GM06990 (cell line): ENCODE data around the gene FHIT.

Experiments
- DNase-seq: peaks from one replicate; pipeline ENCODE4 v3.0.0-alpha.2; 2011; ENCODE audit not compliant: insufficient read length; ENCODE audit errors: extremely low read depth
- H3K27me3 ChIP-seq: replicated peaks from 2 replicates; pipeline ENCODE4 v1.6.0; 2011; ENCODE audit warnings: low read length; ENCODE audit not compliant: control insufficient read depth, insufficient read depth
- H3K36me3 ChIP-seq: 2 replicates; pipeline ENCODE4 v1.5.1; 2011; ENCODE audit warnings: low read length; ENCODE audit not compliant: control insufficient read depth, insufficient read depth
- H3K4me3 ChIP-seq: replicated peaks from 2 replicates; pipeline ENCODE4 v1.5.1; 2011; ENCODE audit warnings: low read depth, mild to moderate bottlenecking, control low read depth, low read length
- TF ChIP-seq, protein P1 (sequence below): IDR thresholded peaks from 2 replicates; pipeline ENCODE4 v1.5.1; 2011; ENCODE audit warnings: low read length, control low read depth, mild to moderate bottlenecking, inconsistent platforms; ENCODE audit not compliant: insufficient read depth, poor library complexity, severe bottlenecking

Gene FHIT

GRCh38 chr3:59783468-59783988 lies 1467.7 kb downstream of the FHIT start:
- Histone ChIP-seq H3K27me3 (no peaks in the 10 kb centered on the region), H3K36me3 (no peaks in the 10 kb centered on the region)
- DNase-seq: peak; percentile 39

DNA sequence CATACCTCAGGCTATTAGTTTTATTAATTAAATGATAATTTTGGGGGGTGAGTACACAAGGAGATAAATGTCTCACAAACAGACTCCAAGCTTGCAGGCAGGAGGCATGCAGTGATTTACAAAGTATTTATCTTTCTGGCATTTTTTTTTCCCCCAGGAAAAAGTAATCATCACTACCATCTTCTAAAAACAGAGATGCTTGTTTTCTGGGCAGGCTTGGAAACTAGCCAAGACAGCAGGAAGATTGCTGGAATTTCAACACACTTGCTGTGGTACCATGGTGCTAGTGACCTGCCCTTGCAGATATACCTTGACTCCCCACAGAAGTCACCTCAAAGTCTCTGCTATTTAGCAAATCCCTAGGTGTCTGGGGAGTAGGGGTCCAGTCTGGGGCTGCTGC lies 1468.6 kb downstream of the FHIT start:
- Histone ChIP-seq H3K4me3 (no peak overlapping the region), H3K36me3 (no peaks in the 10 kb centered on the region), H3K27me3 (no peaks in the 10 kb centered on the region)
- DNase-seq: no peak
- TF ChIP-seq, protein P1, sequence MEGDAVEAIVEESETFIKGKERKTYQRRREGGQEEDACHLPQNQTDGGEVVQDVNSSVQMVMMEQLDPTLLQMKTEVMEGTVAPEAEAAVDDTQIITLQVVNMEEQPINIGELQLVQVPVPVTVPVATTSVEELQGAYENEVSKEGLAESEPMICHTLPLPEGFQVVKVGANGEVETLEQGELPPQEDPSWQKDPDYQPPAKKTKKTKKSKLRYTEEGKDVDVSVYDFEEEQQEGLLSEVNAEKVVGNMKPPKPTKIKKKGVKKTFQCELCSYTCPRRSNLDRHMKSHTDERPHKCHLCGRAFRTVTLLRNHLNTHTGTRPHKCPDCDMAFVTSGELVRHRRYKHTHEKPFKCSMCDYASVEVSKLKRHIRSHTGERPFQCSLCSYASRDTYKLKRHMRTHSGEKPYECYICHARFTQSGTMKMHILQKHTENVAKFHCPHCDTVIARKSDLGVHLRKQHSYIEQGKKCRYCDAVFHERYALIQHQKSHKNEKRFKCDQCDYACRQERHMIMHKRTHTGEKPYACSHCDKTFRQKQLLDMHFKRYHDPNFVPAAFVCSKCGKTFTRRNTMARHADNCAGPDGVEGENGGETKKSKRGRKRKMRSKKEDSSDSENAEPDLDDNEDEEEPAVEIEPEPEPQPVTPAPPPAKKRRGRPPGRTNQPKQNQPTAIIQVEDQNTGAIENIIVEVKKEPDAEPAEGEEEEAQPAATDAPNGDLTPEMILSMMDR: no peak

More at GRCh38 chr3:59783468-59783988, 1467.7 kb downstream of the FHIT start:
- TF ChIP-seq, protein P1: no peak
- no peak overlapping the region for H3K4me3 ChIP-seq

DNA sequence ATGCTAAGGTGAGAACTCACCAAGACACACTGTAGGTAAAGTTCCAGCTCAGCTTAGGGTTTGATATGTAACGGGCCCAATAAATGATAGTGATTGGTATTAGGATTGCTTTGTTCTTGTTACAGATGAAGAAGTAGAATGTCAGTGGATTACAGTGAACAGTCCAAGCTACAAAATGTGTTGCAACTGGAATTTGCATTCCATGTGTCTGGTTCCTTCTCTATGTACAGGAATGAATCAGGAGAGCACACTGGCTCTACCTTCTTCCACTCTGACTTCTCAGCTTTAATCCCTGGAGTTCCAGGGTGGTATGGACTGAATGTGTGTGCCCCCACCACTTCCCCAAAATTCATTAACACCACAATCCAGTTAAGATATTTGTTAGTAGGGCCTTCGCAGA lies 1471.0 kb downstream of the FHIT start:
- H3K27me3 ChIP-seq: no peaks in the 10 kb centered on the region
- no peak for DNase-seq
- H3K4me3 ChIP-seq: no peak overlapping the region
- TF ChIP-seq, protein P1: no peak
- no peaks in the 10 kb centered on the region for H3K36me3 ChIP-seq

- TF ChIP-seq, protein P1: no peak
- Histone ChIP-seq H3K27me3 (no peaks in the 10 kb centered on the region), H3K4me3 (no peak overlapping the region), H3K36me3 (no peaks in the 10 kb centered on the region)
- no peak for DNase-seq
Measured at GRCh38 chr3:59779260-59779659, 1472.0 kb downstream of the FHIT start.

GRCh38 chr3:59777667-59778077 lies 1473.6 kb downstream of the FHIT start:
- H3K4me3 ChIP-seq: no peak overlapping the region
- DNase-seq: peak; percentile 13
- no peaks in the 10 kb centered on the region for H3K27me3 ChIP-seq
- H3K36me3 ChIP-seq: no peaks in the 10 kb centered on the region
- TF ChIP-seq, protein P1: no peak

GRCh38 chr3:59777066-59777465 lies 1474.2 kb downstream of the FHIT start:
- TF ChIP-seq, protein P1: no peak
- Histone ChIP-seq H3K36me3 (no peaks in the 10 kb centered on the region), H3K4me3 (no peak overlapping the region), H3K27me3 (no peaks in the 10 kb centered on the region; the same call in 1 of the 2 replicates)
- DNase-seq: no peak
